Peyer's patch (tissue), 4 donors: ENCODE data around the gene CECR2. TPM values are rescaled to one million over a fixed set of nuclear protein-coding genes. Genes with fewer than 3 reads are reported as not detected.

Experiments used
- DNase-seq, 3 donors: peaks; one replicate each; pipeline ENCODE4 v3.0.0-alpha.2; 2017 to 2019
- H3K27ac ChIP-seq, 4 donors: fragments of 200-600 bp; sonication (generic); one replicate each; pipeline ENCODE4 v1.5.1; 2016 to 2019
- H3K27me3 ChIP-seq, 2 donors: fragments of 200-600 bp; sonication (generic); one replicate each; pipeline ENCODE4 v1.5.1; 2019
- H3K36me3 ChIP-seq, 3 donors: fragments of 200-600 bp; sonication (generic); one replicate each; pipeline ENCODE4 v1.5.1; 2016 to 2019
- H3K4me1 ChIP-seq, 4 donors: fragments of 200-600 bp; sonication (generic); one replicate each; pipeline ENCODE4 v1.5.1; 2016 to 2019
- H3K4me3 ChIP-seq, 4 donors: fragments of 200-600 bp; sonication (generic); 1 replicate in 3 of 4; 2 replicates in 1 of 4; pipeline ENCODE4 v1.5.1; 2016 to 2019; ENCODE audit warnings: mild to moderate bottlenecking in 1 of 4
- H3K9me3 ChIP-seq, 4 donors: fragments of 200-600 bp; sonication (generic); one replicate each; pipeline ENCODE4 v1.5.1; 2016 to 2019; ENCODE audit warnings: mild to moderate bottlenecking in 1 of 4
- CTCF ChIP-seq, 6 experiments: fragments of 450-650 bp in 4 of 6; fragments of 200-600 bp in 2 of 6; sonication (generic) in 1 of 6; IDR thresholded peaks; one replicate each; pipeline ENCODE4 v1.5.1; 2017 to 2019; ENCODE audit warnings: antibody characterized with exemption in 6 of 6, mild to moderate bottlenecking in 3 of 6, moderate library complexity in 1 of 6
- POLR2A ChIP-seq, 2 donors: fragments of 450-650 bp; IDR thresholded peaks; one replicate each; pipeline ENCODE4 v1.5.1; 2017; ENCODE audit warnings: antibody characterized with exemption in 2 of 2, mild to moderate bottlenecking in 2 of 2, moderate library complexity in 2 of 2
- total RNA-seq, 4 donors: library from RNA; depleted of rRNA; stranded (reverse); fragments of >200 nt; gene quantifications; one replicate each; pipeline ENCODE4 v1.1.0, GENCODE V29; 2016

The CECR2 gene
- total RNA-seq, 4 donors from 2014 or later = 0.18 to 5.0 (median 0.69) TPM

GRCh38 chr22:17471886-17472535, 102.8 kb downstream of the CECR2 start:
- Histone ChIP-seq H3K4me3 (no peak overlapping the region), H3K4me1 (no peaks in the 10 kb centered on the region), H3K9me3 (no peaks in the 10 kb centered on the region), H3K27me3 (no peaks in the 10 kb centered on the region), H3K27ac (no peak overlapping the region), H3K36me3 (no peaks in the 10 kb centered on the region)
- DNase-seq = no peak
- TF ChIP-seq POLR2A (IDR thresholded peaks at IDR 0.05) (no peak), CTCF (IDR thresholded peaks at IDR 0.05) (no peak)

GRCh38 chr22:17472932-17473331, 103.7 kb downstream of the CECR2 start:
- H3K27ac ChIP-seq = no peak overlapping the region

GRCh38 chr22:17475318-17476230, 106.3 kb downstream of the CECR2 start:
- H3K27ac ChIP-seq = no peak overlapping the region
- no peaks in the 10 kb centered on the region for H3K4me1 ChIP-seq
- H3K9me3 ChIP-seq = no peaks in the 10 kb centered on the region
- no peak for DNase-seq
- H3K27me3 ChIP-seq = no peaks in the 10 kb centered on the region
- no peak for TF ChIP-seq CTCF (IDR thresholded peaks at IDR 0.05)
- no peak for TF ChIP-seq POLR2A (IDR thresholded peaks at IDR 0.05)
- H3K4me3 ChIP-seq = no peak overlapping the region
- H3K36me3 ChIP-seq = no peaks in the 10 kb centered on the region

More at GRCh38 chr22:17472932-17473331, 103.7 kb downstream of the CECR2 start:
- no peaks in the 10 kb centered on the region for H3K36me3 ChIP-seq
- H3K4me1 ChIP-seq = no peaks in the 10 kb centered on the region
- DNase-seq = no peak
- no peaks in the 10 kb centered on the region for H3K9me3 ChIP-seq
- no peak for TF ChIP-seq CTCF (IDR thresholded peaks at IDR 0.05)
- TF ChIP-seq POLR2A (IDR thresholded peaks at IDR 0.05) = no peak
- no peak overlapping the region for H3K4me3 ChIP-seq
- H3K27me3 ChIP-seq = no peaks in the 10 kb centered on the region

- TF ChIP-seq POLR2A (IDR thresholded peaks at IDR 0.05) = no peak
- no peak for TF ChIP-seq CTCF (IDR thresholded peaks at IDR 0.05)
- Histone ChIP-seq H3K4me1 (no peaks in the 10 kb centered on the region), H3K27ac (no peak overlapping the region), H3K4me3 (no peak overlapping the region), H3K36me3 (no peaks in the 10 kb centered on the region), H3K27me3 (no peaks in the 10 kb centered on the region), H3K9me3 (no peaks in the 10 kb centered on the region)
- DNase-seq = no peak
Observed at GRCh38 chr22:17476838-17477237, 107.6 kb downstream of the CECR2 start.

- DNase-seq = no peak
- Histone ChIP-seq H3K27ac (no peak overlapping the region), H3K36me3 (no peaks in the 10 kb centered on the region), H3K27me3 (no peaks in the 10 kb centered on the region), H3K4me3 (no peak overlapping the region), H3K9me3 (no peaks in the 10 kb centered on the region), H3K4me1 (no peaks in the 10 kb centered on the region)
- TF ChIP-seq POLR2A (IDR thresholded peaks at IDR 0.05) = no peak
- no peak for TF ChIP-seq CTCF (IDR thresholded peaks at IDR 0.05)
Observed at GRCh38 chr22:17477391-17477833, 108.2 kb downstream of the CECR2 start.
